ENCODE data around the gene PIGK.

DNA sequence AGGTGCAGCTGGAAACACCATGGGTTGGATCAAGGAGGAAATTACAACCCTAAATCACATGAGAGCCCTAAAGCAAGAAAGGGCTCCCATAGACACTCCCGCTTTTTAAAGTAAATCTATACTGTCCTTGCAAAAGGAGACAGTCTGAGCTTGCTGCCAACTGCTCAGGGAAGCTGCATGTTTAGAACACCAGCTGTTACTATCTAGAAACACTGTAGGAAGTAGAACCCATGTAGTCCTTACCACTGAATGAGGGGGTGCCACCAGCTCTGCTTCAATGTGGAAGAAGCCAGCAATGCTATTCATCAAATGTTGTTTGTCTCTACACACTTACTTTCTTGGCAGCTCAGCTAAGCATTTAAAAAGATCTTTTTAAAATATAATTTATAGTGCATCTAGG is 79.8 kb downstream of the PIGK start:
- TF ChIP-seq, protein P1, sequence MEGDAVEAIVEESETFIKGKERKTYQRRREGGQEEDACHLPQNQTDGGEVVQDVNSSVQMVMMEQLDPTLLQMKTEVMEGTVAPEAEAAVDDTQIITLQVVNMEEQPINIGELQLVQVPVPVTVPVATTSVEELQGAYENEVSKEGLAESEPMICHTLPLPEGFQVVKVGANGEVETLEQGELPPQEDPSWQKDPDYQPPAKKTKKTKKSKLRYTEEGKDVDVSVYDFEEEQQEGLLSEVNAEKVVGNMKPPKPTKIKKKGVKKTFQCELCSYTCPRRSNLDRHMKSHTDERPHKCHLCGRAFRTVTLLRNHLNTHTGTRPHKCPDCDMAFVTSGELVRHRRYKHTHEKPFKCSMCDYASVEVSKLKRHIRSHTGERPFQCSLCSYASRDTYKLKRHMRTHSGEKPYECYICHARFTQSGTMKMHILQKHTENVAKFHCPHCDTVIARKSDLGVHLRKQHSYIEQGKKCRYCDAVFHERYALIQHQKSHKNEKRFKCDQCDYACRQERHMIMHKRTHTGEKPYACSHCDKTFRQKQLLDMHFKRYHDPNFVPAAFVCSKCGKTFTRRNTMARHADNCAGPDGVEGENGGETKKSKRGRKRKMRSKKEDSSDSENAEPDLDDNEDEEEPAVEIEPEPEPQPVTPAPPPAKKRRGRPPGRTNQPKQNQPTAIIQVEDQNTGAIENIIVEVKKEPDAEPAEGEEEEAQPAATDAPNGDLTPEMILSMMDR (IDR thresholded peaks at IDR 0.05): no peak
- TF ChIP-seq POLR2A (IDR thresholded peaks at IDR 0.05): no peak
